HepG2 (cell line): ENCODE data around the gene G0S2. TPM values are rescaled to one million over a fixed set of nuclear protein-coding genes. Genes with fewer than 3 reads are reported as not detected.

ENCODE experiments used
- ATM ChIP-seq: fragments of 450-650 bp; IDR thresholded peaks from 2 replicates; pipeline ENCODE4 v1.7.1; 2017; ENCODE audit warnings: mild to moderate bottlenecking, borderline replicate concordance
- EP300 ChIP-seq, 3 experiments: sonication (generic) in 1 of 3; formaldehyde crosslinking in 1 of 3; IDR thresholded peaks; 2 replicates each; pipeline versions ENCODE4 v1.5.1 to v1.6.1; 2011 to 2020; ENCODE audit warnings: low read depth in 2 of 3, low read length in 2 of 3, borderline replicate concordance in 1 of 3, improper control_type of control experiment in 1 of 3, mild to moderate bottlenecking in 1 of 3, missing genetic modification reagents in 1 of 3, moderate library complexity in 1 of 3
- HCFC1 ChIP-seq: fragments of 150-350 bp; IDR thresholded peaks from 2 replicates; pipeline ENCODE4 v1.6.1; 2014; ENCODE audit warnings: low read depth, low read length
- JDP2 ChIP-seq: sonication (generic); formaldehyde crosslinking; IDR thresholded peaks from 2 replicates; pipeline ENCODE4 v1.8.1; 2022; ENCODE audit warnings: missing genetic modification reagents, borderline replicate concordance
- KIAA2018 ChIP-seq: sonication (generic); formaldehyde crosslinking; IDR thresholded peaks from 2 replicates; pipeline ENCODE4 v1.5.0; 2020; ENCODE audit warnings: mild to moderate bottlenecking, missing genetic modification reagents, borderline replicate concordance
- MIXL1 ChIP-seq: IDR thresholded peaks from 2 replicates; pipeline ENCODE4 v1.6.1; 2016
- PAXIP1 ChIP-seq: sonication (generic); formaldehyde crosslinking; conservative IDR thresholded peaks from 2 replicates; pipeline ENCODE4 v1.4.0; 2020; ENCODE audit warnings: mild to moderate bottlenecking, missing genetic modification reagents, moderate library complexity
- PHB2 ChIP-seq: fragments of 450-650 bp; IDR thresholded peaks from 2 replicates; pipeline ENCODE4 v1.6.1; 2018; ENCODE audit not compliant: partially characterized antibody
- SP5 ChIP-seq: IDR thresholded peaks from 2 replicates; pipeline ENCODE4 v1.6.1; 2016; ENCODE audit warnings: low read depth, borderline replicate concordance
- TBP ChIP-seq: sonication (generic); formaldehyde crosslinking; IDR thresholded peaks from 2 replicates; pipeline ENCODE4 v1.5.0; 2020; ENCODE audit warnings: missing genetic modification reagents
- THRA ChIP-seq: sonication (generic); formaldehyde crosslinking; IDR thresholded peaks from 2 replicates; pipeline ENCODE4 v1.4.0; 2020; ENCODE audit warnings: missing genetic modification reagents, borderline replicate concordance
- ZNF484 ChIP-seq: sonication (generic); formaldehyde crosslinking; IDR thresholded peaks from 2 replicates; pipeline ENCODE4 v1.5.1; 2020; ENCODE audit warnings: mild to moderate bottlenecking, low read depth, missing genetic modification reagents, borderline replicate concordance
- polyA plus RNA-seq, 8 experiments: library from polyadenylated mRNA; depleted of rRNA in 3 of 8; stranded (reverse) in 7 of 8; unstranded in 1 of 8; fragments of >200 nt; fragmentation: Illumina TruSeq in 4 of 8; extraction: Trizol in 4 of 8; gene quantifications; 2 replicates each; pipeline versions ENCODE4 v1.2.1 to v1.2.3, GENCODE V29; 2011 to 2016; ENCODE audit warnings: low read depth in 4 of 8, missing spikeins in 1 of 8, mixed read lengths in 1 of 8; ENCODE audit not compliant: insufficient read depth in 1 of 8
- total RNA-seq, 5 experiments: library from RNA; depleted of rRNA; stranded (reverse); fragments of >200 nt; fragmentation: Illumina TruSeq; extraction: Trizol; gene quantifications; 2 replicates each; pipeline ENCODE4 v1.2.3, GENCODE V29; 2016; ENCODE audit warnings: low read depth in 1 of 5
- TF ChIP-seq, protein P1 (sequence below): IDR thresholded peaks from 2 replicates; pipeline ENCODE4 v1.6.1; 2012; ENCODE audit warnings: low read length, improper control_type of control experiment

G0S2 gene
- total and polyA plus RNA-seq, 2 of the 13 experiments (the other 11 are each of a cell fraction or from before 2014, with no cell fraction given): not detected

GRCh38 chr1:209653915-209654351 lies 21.3 kb upstream of the G0S2 start (continued):
- no peak for TF ChIP-seq KIAA2018 (CRISPR knock-in tag)
- TF ChIP-seq PAXIP1 (CRISPR knock-in tag): peak; percentile 52
- peak; percentile 25; the same call in 1 of the 2 replicates for TF ChIP-seq MIXL1
- TF ChIP-seq EP300 (IDR thresholded peaks at IDR 0.05; ENCODE audit: low read depth in 2 of 2, low read length in 2 of 2): peak in 1 of 2 experiments; percentile 34; a peak in 1 of 4 replicates
- TF ChIP-seq EP300 (CRISPR knock-in tag; IDR thresholded peaks at IDR 0.05; ENCODE audit: borderline replicate concordance): no peak
- no peak for TF ChIP-seq PHB2
- TF ChIP-seq THRA (CRISPR knock-in tag): no peak
- TF ChIP-seq, protein P1, sequence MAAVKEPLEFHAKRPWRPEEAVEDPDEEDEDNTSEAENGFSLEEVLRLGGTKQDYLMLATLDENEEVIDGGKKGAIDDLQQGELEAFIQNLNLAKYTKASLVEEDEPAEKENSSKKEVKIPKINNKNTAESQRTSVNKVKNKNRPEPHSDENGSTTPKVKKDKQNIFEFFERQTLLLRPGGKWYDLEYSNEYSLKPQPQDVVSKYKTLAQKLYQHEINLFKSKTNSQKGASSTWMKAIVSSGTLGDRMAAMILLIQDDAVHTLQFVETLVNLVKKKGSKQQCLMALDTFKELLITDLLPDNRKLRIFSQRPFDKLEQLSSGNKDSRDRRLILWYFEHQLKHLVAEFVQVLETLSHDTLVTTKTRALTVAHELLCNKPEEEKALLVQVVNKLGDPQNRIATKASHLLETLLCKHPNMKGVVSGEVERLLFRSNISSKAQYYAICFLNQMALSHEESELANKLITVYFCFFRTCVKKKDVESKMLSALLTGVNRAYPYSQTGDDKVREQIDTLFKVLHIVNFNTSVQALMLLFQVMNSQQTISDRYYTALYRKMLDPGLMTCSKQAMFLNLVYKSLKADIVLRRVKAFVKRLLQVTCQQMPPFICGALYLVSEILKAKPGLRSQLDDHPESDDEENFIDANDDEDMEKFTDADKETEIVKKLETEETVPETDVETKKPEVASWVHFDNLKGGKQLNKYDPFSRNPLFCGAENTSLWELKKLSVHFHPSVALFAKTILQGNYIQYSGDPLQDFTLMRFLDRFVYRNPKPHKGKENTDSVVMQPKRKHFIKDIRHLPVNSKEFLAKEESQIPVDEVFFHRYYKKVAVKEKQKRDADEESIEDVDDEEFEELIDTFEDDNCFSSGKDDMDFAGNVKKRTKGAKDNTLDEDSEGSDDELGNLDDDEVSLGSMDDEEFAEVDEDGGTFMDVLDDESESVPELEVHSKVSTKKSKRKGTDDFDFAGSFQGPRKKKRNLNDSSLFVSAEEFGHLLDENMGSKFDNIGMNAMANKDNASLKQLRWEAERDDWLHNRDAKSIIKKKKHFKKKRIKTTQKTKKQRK: no peak
- TF ChIP-seq ZNF484: no peak
- no peak for TF ChIP-seq ATM
- no peak for TF ChIP-seq TBP (CRISPR knock-in tag)
- no peak; the same call in 1 of the 2 replicates for TF ChIP-seq SP5 (CRISPR knock-in tag)
- TF ChIP-seq JDP2 (CRISPR knock-in tag): no peak
- TF ChIP-seq HCFC1: no peak
